Ishikawa (cell line): Measurements from ENCODE around the gene ZKSCAN2.

Experiments
- CEBPB ChIP-seq: IDR thresholded peaks from 2 replicates; pipeline ENCODE4 v1.6.1; 2012
- CREB1 ChIP-seq: IDR thresholded peaks from 2 replicates; pipeline ENCODE4 v1.6.1; 2012; ENCODE audit warnings: low read depth
- EGR1 ChIP-seq: IDR thresholded peaks from 2 replicates; pipeline ENCODE4 v1.6.1; 2012
- EP300 ChIP-seq: IDR thresholded peaks from 2 replicates; pipeline ENCODE4 v1.6.1; 2012; ENCODE audit warnings: borderline replicate concordance
- FOXM1 ChIP-seq: IDR thresholded peaks from 2 replicates; pipeline ENCODE4 v1.6.1; 2012; ENCODE audit warnings: low read depth, borderline replicate concordance
- MAX ChIP-seq: IDR thresholded peaks from 2 replicates; pipeline ENCODE4 v1.6.1; 2012
- NFIC ChIP-seq: IDR thresholded peaks from 2 replicates; pipeline ENCODE4 v1.6.1; 2012
- RAD21 ChIP-seq: IDR thresholded peaks from 2 replicates; pipeline ENCODE4 v1.6.1; 2012; ENCODE audit warnings: low read depth
- REST ChIP-seq: IDR thresholded peaks from 2 replicates; pipeline ENCODE4 v1.6.1; 2012; ENCODE audit warnings: low read depth, mild to moderate bottlenecking
- TAF1 ChIP-seq: IDR thresholded peaks from 2 replicates; pipeline ENCODE4 v1.6.1; 2012; ENCODE audit warnings: low read depth, mild to moderate bottlenecking
- TCF12 ChIP-seq: IDR thresholded peaks from 2 replicates; pipeline ENCODE4 v1.6.1; 2012; ENCODE audit warnings: low read depth
- TEAD4 ChIP-seq: IDR thresholded peaks from 2 replicates; pipeline ENCODE4 v1.6.1; 2012
- YY1 ChIP-seq: IDR thresholded peaks from 2 replicates; pipeline ENCODE4 v1.6.1; 2012; ENCODE audit warnings: low read depth
- ZBTB7A ChIP-seq: IDR thresholded peaks from 2 replicates; pipeline ENCODE4 v1.6.1; 2012; ENCODE audit warnings: low read depth
- TF ChIP-seq, protein P1 (sequence below): IDR thresholded peaks from 2 replicates; pipeline ENCODE4 v1.6.1; 2012

ZKSCAN2 gene

GRCh38 chr16:25213709-25214397 lies 43.8 kb downstream of the ZKSCAN2 start:
- TF ChIP-seq, protein P1, sequence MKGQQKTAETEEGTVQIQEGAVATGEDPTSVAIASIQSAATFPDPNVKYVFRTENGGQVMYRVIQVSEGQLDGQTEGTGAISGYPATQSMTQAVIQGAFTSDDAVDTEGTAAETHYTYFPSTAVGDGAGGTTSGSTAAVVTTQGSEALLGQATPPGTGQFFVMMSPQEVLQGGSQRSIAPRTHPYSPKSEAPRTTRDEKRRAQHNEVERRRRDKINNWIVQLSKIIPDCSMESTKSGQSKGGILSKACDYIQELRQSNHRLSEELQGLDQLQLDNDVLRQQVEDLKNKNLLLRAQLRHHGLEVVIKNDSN, result no peak
- no peak for TF ChIP-seq CEBPB
- no peak for TF ChIP-seq EP300
- TF ChIP-seq REST, result no peak
- TF ChIP-seq ZBTB7A, result no peak
- no peak for TF ChIP-seq NFIC
- TF ChIP-seq TEAD4, result no peak
- TF ChIP-seq FOXM1, result no peak
- TF ChIP-seq MAX, result no peak
- TF ChIP-seq TAF1, result no peak
- no peak for TF ChIP-seq EGR1
- TF ChIP-seq CREB1, result no peak

- TF ChIP-seq CREB1 (no peak), RAD21 (no peak), CEBPB (no peak), NFIC (no peak), TAF1 (no peak), TEAD4 (no peak), YY1 (no peak), EGR1 (no peak), REST (no peak), FOXM1 (no peak), MAX (no peak), ZBTB7A (no peak), TCF12 (no peak), EP300 (no peak)
- TF ChIP-seq, protein P1, result no peak
Observed at GRCh38 chr16:25212636-25213035, 45.0 kb downstream of the ZKSCAN2 start.

GRCh38 chr16:25210758-25211157 lies 46.9 kb downstream of the ZKSCAN2 start:
- TF ChIP-seq EP300 (no peak), RAD21 (no peak), FOXM1 (no peak), ZBTB7A (no peak), YY1 (no peak), CEBPB (no peak), TEAD4 (no peak), TCF12 (no peak), MAX (no peak), CREB1 (no peak), REST (no peak)
- TF ChIP-seq, protein P1, result no peak

- TF ChIP-seq, protein P1, result peak; percentile 53
- no peak for TF ChIP-seq EGR1
Observed at GRCh38 chr16:25199457-25199856, 58.2 kb downstream of the ZKSCAN2 start.
